T-helper 1 cell treated with Interleukin-12 subunit alpha and Interleukin-12 subunit beta and Interleukin-4 antibody, amounts not matched to agents 30 μg/mL and 1 μg/mL, for 36 hours (primary cell): ENCODE measurements around the gene CACNB2.
"Not testable (repeated sequence)": the region's sequence is repeated elsewhere in the genome, so short reads cannot be mapped to it uniquely, and the experiment has no call there.

ENCODE experiments used
- H3K27ac Mint-ChIP-seq: one replicate; pipeline ENCODE4 v1.8.0; 2021; ENCODE audit warnings: mild to moderate bottlenecking, mixed read lengths
- H3K27me3 Mint-ChIP-seq: one replicate; pipeline ENCODE4 v1.8.0; 2021; ENCODE audit warnings: low read depth, mixed read lengths
- H3K36me3 Mint-ChIP-seq: one replicate; pipeline ENCODE4 v1.8.0; 2021; ENCODE audit warnings: low read depth, mixed read lengths
- H3K4me1 Mint-ChIP-seq: one replicate; pipeline ENCODE4 v1.8.0; 2021; ENCODE audit warnings: low read depth, mixed read lengths
- H3K4me3 Mint-ChIP-seq: one replicate; pipeline ENCODE4 v1.8.0; 2021; ENCODE audit warnings: mild to moderate bottlenecking, moderate library complexity, mixed read lengths
- H3K9me3 Mint-ChIP-seq: one replicate; pipeline ENCODE4 v1.8.0; 2021; ENCODE audit warnings: mixed read lengths

Gene CACNB2

GRCh38 chr10:18202680-18203460 is 62.6 kb downstream of the CACNB2 start:
- Mint-ChIP-seq H3K9me3 (no peaks in the 10 kb centered on the region), H3K4me3 (no peak overlapping the region), H3K4me1 (no peaks in the 10 kb centered on the region), H3K27ac (no peak overlapping the region), H3K27me3 (no peaks in the 10 kb centered on the region), H3K36me3 (no peaks in the 10 kb centered on the region)

- Mint-ChIP-seq H3K9me3 (no peaks in the 10 kb centered on the region), H3K36me3 (no peaks in the 10 kb centered on the region), H3K4me1 (no peaks in the 10 kb centered on the region), H3K27ac (no peak overlapping the region), H3K27me3 (no peaks in the 10 kb centered on the region), H3K4me3 (no peak overlapping the region)
Observed at GRCh38 chr10:18203471-18203870, 63.2 kb downstream of the CACNB2 start.

GRCh38 chr10:18204039-18204835 is 64.0 kb downstream of the CACNB2 start:
- Mint-ChIP-seq H3K4me1 (no peaks in the 10 kb centered on the region), H3K9me3 (no peaks in the 10 kb centered on the region), H3K27me3 (no peaks in the 10 kb centered on the region), H3K36me3 (no peaks in the 10 kb centered on the region), H3K4me3 (no peak overlapping the region), H3K27ac (no peak overlapping the region)

GRCh38 chr10:18205098-18205834 is 65.0 kb downstream of the CACNB2 start:
- no peaks in the 10 kb centered on the region for H3K9me3 Mint-ChIP-seq
- no peaks in the 10 kb centered on the region for H3K36me3 Mint-ChIP-seq
- no peak overlapping the region for H3K27ac Mint-ChIP-seq
- no peak overlapping the region for H3K4me3 Mint-ChIP-seq
- no peaks in the 10 kb centered on the region for H3K4me1 Mint-ChIP-seq
- H3K27me3 Mint-ChIP-seq, result no peaks in the 10 kb centered on the region

GRCh38 chr10:18208186-18208585 is 68.0 kb downstream of the CACNB2 start:
- H3K27ac Mint-ChIP-seq, H3K4me3 Mint-ChIP-seq, H3K36me3 Mint-ChIP-seq, H3K4me1 Mint-ChIP-seq, H3K27me3 Mint-ChIP-seq, H3K9me3 Mint-ChIP-seq: not testable (repeated sequence)

- no peaks in the 10 kb centered on the region for H3K27me3 Mint-ChIP-seq
- H3K9me3 Mint-ChIP-seq, result no peaks in the 10 kb centered on the region
- no peak overlapping the region for H3K4me3 Mint-ChIP-seq
- no peaks in the 10 kb centered on the region for H3K4me1 Mint-ChIP-seq
- no peak overlapping the region for H3K27ac Mint-ChIP-seq
- H3K36me3 Mint-ChIP-seq, result no peaks in the 10 kb centered on the region
Observed at GRCh38 chr10:18209241-18209640, 69.0 kb downstream of the CACNB2 start.

GRCh38 chr10:18210711-18211110 is 70.5 kb downstream of the CACNB2 start:
- Mint-ChIP-seq H3K27me3 (no peaks in the 10 kb centered on the region), H3K27ac (no peak overlapping the region), H3K4me1 (no peaks in the 10 kb centered on the region), H3K4me3 (no peak overlapping the region), H3K9me3 (no peaks in the 10 kb centered on the region), H3K36me3 (no peaks in the 10 kb centered on the region)

GRCh38 chr10:18211862-18212261 is 71.6 kb downstream of the CACNB2 start:
- no peaks in the 10 kb centered on the region for H3K36me3 Mint-ChIP-seq
- no peak overlapping the region for H3K27ac Mint-ChIP-seq
- no peaks in the 10 kb centered on the region for H3K9me3 Mint-ChIP-seq
- no peak overlapping the region for H3K4me3 Mint-ChIP-seq
- no peaks in the 10 kb centered on the region for H3K4me1 Mint-ChIP-seq
- no peaks in the 10 kb centered on the region for H3K27me3 Mint-ChIP-seq

GRCh38 chr10:18213271-18213670 is 73.0 kb downstream of the CACNB2 start:
- Mint-ChIP-seq H3K4me1 (no peaks in the 10 kb centered on the region), H3K27me3 (no peaks in the 10 kb centered on the region), H3K36me3 (no peaks in the 10 kb centered on the region), H3K9me3 (no peaks in the 10 kb centered on the region), H3K4me3 (no peak overlapping the region), H3K27ac (no peak overlapping the region)

- H3K9me3 Mint-ChIP-seq, result no peaks in the 10 kb centered on the region
Observed at GRCh38 chr10:18214691-18215563, 74.7 kb downstream of the CACNB2 start.

GRCh38 chr10:18216482-18216881 is 76.3 kb downstream of the CACNB2 start:
- Mint-ChIP-seq H3K36me3 (no peaks in the 10 kb centered on the region), H3K4me3 (no peak overlapping the region), H3K4me1 (no peaks in the 10 kb centered on the region)

More at GRCh38 chr10:18214691-18215563, 74.7 kb downstream of the CACNB2 start:
- no peak overlapping the region for H3K4me3 Mint-ChIP-seq
- H3K36me3 Mint-ChIP-seq, result no peaks in the 10 kb centered on the region
- H3K27ac Mint-ChIP-seq, result no peak overlapping the region
- H3K27me3 Mint-ChIP-seq, result no peaks in the 10 kb centered on the region
- H3K4me1 Mint-ChIP-seq, result no peaks in the 10 kb centered on the region

GRCh38 chr10:18217577-18217976 is 77.4 kb downstream of the CACNB2 start:
- Mint-ChIP-seq H3K4me3 (no peak overlapping the region), H3K9me3 (no peaks in the 10 kb centered on the region), H3K27me3 (no peaks in the 10 kb centered on the region), H3K27ac (no peak overlapping the region), H3K4me1 (no peaks in the 10 kb centered on the region), H3K36me3 (no peaks in the 10 kb centered on the region)

More at GRCh38 chr10:18216482-18216881, 76.3 kb downstream of the CACNB2 start:
- no peak overlapping the region for H3K27ac Mint-ChIP-seq
- no peaks in the 10 kb centered on the region for H3K27me3 Mint-ChIP-seq
- H3K9me3 Mint-ChIP-seq, result no peaks in the 10 kb centered on the region

GRCh38 chr10:18219146-18219545 is 78.9 kb downstream of the CACNB2 start:
- H3K4me1 Mint-ChIP-seq, result no peaks in the 10 kb centered on the region
- H3K9me3 Mint-ChIP-seq, result no peaks in the 10 kb centered on the region
- no peak overlapping the region for H3K27ac Mint-ChIP-seq
- no peaks in the 10 kb centered on the region for H3K36me3 Mint-ChIP-seq
- H3K4me3 Mint-ChIP-seq, result no peak overlapping the region
- no peaks in the 10 kb centered on the region for H3K27me3 Mint-ChIP-seq

GRCh38 chr10:18221123-18221522 is 80.9 kb downstream of the CACNB2 start:
- Mint-ChIP-seq H3K27ac (no peak overlapping the region), H3K36me3 (no peaks in the 10 kb centered on the region), H3K4me3 (no peak overlapping the region), H3K9me3 (no peaks in the 10 kb centered on the region), H3K27me3 (no peaks in the 10 kb centered on the region), H3K4me1 (no peaks in the 10 kb centered on the region)
